WTC11 (cell line): ENCODE measurements around the gene TMEM151A.

Experiments used
- ATF2 ChIP-seq: sonication (generic); formaldehyde crosslinking; IDR thresholded peaks from 2 replicates; pipeline ENCODE4 v1.8.1; 2022; ENCODE audit warnings: low read depth, missing genetic modification reagents, borderline replicate concordance
- CBFB ChIP-seq: sonication (generic); formaldehyde crosslinking; IDR thresholded peaks from 2 replicates; pipeline ENCODE4 v1.8.1; 2022; ENCODE audit warnings: mild to moderate bottlenecking, low read depth, missing genetic modification reagents
- CTCF ChIP-seq: fragments of 200-600 bp; IDR thresholded peaks from 2 replicates; pipeline ENCODE4 v1.8.0; 2022; ENCODE audit warnings: antibody characterized with exemption
- ESRRA ChIP-seq: sonication (generic); formaldehyde crosslinking; IDR thresholded peaks from 2 replicates; pipeline ENCODE4 v1.8.1; 2022; ENCODE audit warnings: mild to moderate bottlenecking, missing genetic modification reagents, borderline replicate concordance
- GABPB1 ChIP-seq: sonication (generic); formaldehyde crosslinking; IDR thresholded peaks from 2 replicates; pipeline ENCODE4 v1.8.1; 2023; ENCODE audit warnings: mild to moderate bottlenecking, missing genetic modification reagents
- TEAD1 ChIP-seq: sonication (generic); formaldehyde crosslinking; IDR thresholded peaks from 2 replicates; pipeline ENCODE4 v1.8.0; 2022; ENCODE audit warnings: mild to moderate bottlenecking, missing genetic modification reagents
- TP53 ChIP-seq: sonication (generic); formaldehyde crosslinking; IDR thresholded peaks from 2 replicates; pipeline ENCODE4 v1.8.1; 2023; ENCODE audit warnings: mild to moderate bottlenecking, missing genetic modification reagents

DNA sequence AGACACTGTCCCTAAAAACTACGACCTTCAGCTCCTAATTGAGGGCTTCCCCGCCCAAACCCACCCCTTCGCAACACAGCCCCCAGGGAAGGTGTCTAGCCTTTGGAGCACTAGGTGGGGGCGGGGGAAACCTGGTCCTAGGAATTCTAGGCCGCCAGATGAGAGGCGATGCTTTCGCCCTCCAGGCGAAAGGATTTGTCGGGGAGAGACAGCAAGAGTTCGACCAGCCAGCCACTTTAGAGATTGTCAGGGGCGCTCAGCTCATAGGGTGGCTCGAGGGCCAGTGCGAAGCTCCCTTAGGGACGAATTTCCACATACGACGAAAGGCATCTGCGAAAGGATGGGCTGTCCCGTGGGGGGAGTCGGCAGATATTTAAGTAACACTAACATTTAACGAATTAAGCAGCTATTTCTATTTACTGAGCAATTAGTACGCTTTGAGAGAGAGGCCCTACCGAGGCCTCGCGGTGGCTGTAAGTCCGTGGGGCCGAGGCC, 19.8 kb downstream of the TMEM151A start:
- no peak for TF ChIP-seq ESRRA
- no peak for TF ChIP-seq GABPB1 (CRISPR knock-in tag)
- no peak for TF ChIP-seq CTCF
- no peak for TF ChIP-seq CBFB (CRISPR knock-in tag)
- TF ChIP-seq ATF2 = no peak
- no peak for TF ChIP-seq TP53 (CRISPR knock-in tag)
- no peak for TF ChIP-seq TEAD1 (CRISPR knock-in tag)
